SU-DHL-6 (cell line): ENCODE measurements around the gene AFF2.

Experiments used
- H2AFZ ChIP-seq: fragments of 200-600 bp; sonication (generic); 2 replicates; pipeline ENCODE4 v1.6.1; 2014; ENCODE audit warnings: low read depth, mild to moderate bottlenecking, moderate library complexity, mixed read lengths, antibody characterized with exemption, low read length; ENCODE audit not compliant: severe bottlenecking
- H3F3A ChIP-seq: fragments of 200-600 bp; shearing (Covaris generic); 2 replicates; pipeline ENCODE4 v1.6.0; 2016; ENCODE audit warnings: antibody characterized with exemption, mild to moderate bottlenecking; ENCODE audit not compliant: insufficient read depth
- H3K27ac ChIP-seq: fragments of 200-600 bp; sonication (generic); 2 replicates; pipeline ENCODE4 v1.5.1; 2016; ENCODE audit warnings: low read depth, mild to moderate bottlenecking, low read length, moderate library complexity, mixed read lengths
- H3K27me3 ChIP-seq: fragments of 200-600 bp; sonication (generic), shearing (Covaris generic); 2 replicates; pipeline ENCODE4 v1.6.0; 2014; ENCODE audit warnings: mild to moderate bottlenecking, low read length
- H3K36me3 ChIP-seq: fragments of 200-600 bp; sonication (generic); 2 replicates; pipeline ENCODE4 v1.6.1; 2014; ENCODE audit warnings: mild to moderate bottlenecking, low read length, mixed read lengths
- H3K4me2 ChIP-seq: fragments of 300-600, 200-600 bp; shearing (Covaris generic), sonication (generic); 2 replicates; pipeline ENCODE4 v1.6.0; 2014; ENCODE audit warnings: low read length, low read depth, mild to moderate bottlenecking; ENCODE audit not compliant: poor library complexity, severe bottlenecking
- H3K4me3 ChIP-seq: fragments of 200-600 bp; sonication (generic); 2 replicates; pipeline ENCODE4 v1.5.1; 2014; ENCODE audit warnings: antibody characterized with exemption, low read length, mild to moderate bottlenecking, mixed read lengths; ENCODE audit not compliant: insufficient read depth, poor library complexity, severe bottlenecking
- H3K79me2 ChIP-seq: fragments of 200-600 bp; sonication (generic); 2 replicates; pipeline ENCODE4 v1.6.1; 2014; ENCODE audit warnings: mild to moderate bottlenecking, low read length, moderate library complexity; ENCODE audit not compliant: insufficient read depth
- H3K9ac ChIP-seq: fragments of 200-600 bp; sonication (generic); 2 replicates; pipeline ENCODE4 v1.7.0; 2014; ENCODE audit warnings: mild to moderate bottlenecking, low read length
- H3K9me2 ChIP-seq: fragments of 200-600 bp; sonication (generic); replicated peaks from 2 replicates; pipeline ENCODE4 v1.6.1; 2014; ENCODE audit warnings: low read length; ENCODE audit not compliant: insufficient read depth
- H3K9me3 ChIP-seq: fragments of 200-600 bp; sonication (generic); 2 replicates; pipeline ENCODE4 v1.6.1; 2014; ENCODE audit warnings: low read length, mixed read lengths; ENCODE audit not compliant: insufficient read depth
- H4K20me1 ChIP-seq: fragments of 200-600 bp; sonication (generic); 2 replicates; pipeline ENCODE4 v1.6.1; 2014; ENCODE audit warnings: low read depth, mild to moderate bottlenecking, antibody characterized with exemption, low read length, moderate library complexity, mixed read lengths
- CTCF ChIP-seq: fragments of 200-600 bp; sonication (generic); IDR thresholded peaks from one replicate; pipeline ENCODE4 v1.5.1; 2017; ENCODE audit warnings: antibody characterized with exemption, mild to moderate bottlenecking, low read length, moderate library complexity; ENCODE audit not compliant: insufficient read depth, poor library complexity, severe bottlenecking
- EZH2phosphoT487 ChIP-seq: fragments of 200-600 bp; sonication (generic), shearing (Covaris generic); conservative IDR thresholded peaks from 2 replicates; pipeline ENCODE4 v1.6.1; 2018; ENCODE audit warnings: mild to moderate bottlenecking, antibody characterized with exemption, low read length, moderate library complexity, mixed read lengths

Gene AFF2

GRCh38 chrX:148808833-148809232, 308.4 kb downstream of the AFF2 start:
- no peak for TF ChIP-seq EZH2phosphoT487
- TF ChIP-seq CTCF = no peak
- Histone ChIP-seq H2AFZ (no peak overlapping the region), H4K20me1 (no peaks in the 10 kb centered on the region), H3K79me2 (peaks cover 13% of the 10 kb centered on the region; the same call in 1 of the 2 replicates), H3K9me3 (no peaks in the 10 kb centered on the region), H3K9ac (no peak overlapping the region), H3F3A (no peaks in the 10 kb centered on the region), H3K9me2 (no peaks in the 10 kb centered on the region), H3K36me3 (no peaks in the 10 kb centered on the region), H3K4me3 (no peak overlapping the region), H3K27me3 (no peaks in the 10 kb centered on the region), H3K4me2 (no peak overlapping the region), H3K27ac (no peak overlapping the region)

- Histone ChIP-seq H3K4me2 (no peak overlapping the region), H2AFZ (no peak overlapping the region), H3F3A (no peaks in the 10 kb centered on the region), H4K20me1 (no peaks in the 10 kb centered on the region), H3K27ac (no peak overlapping the region), H3K79me2 (peaks cover 7% of the 10 kb centered on the region; the same call in 1 of the 2 replicates), H3K9me2 (no peaks in the 10 kb centered on the region), H3K9me3 (no peaks in the 10 kb centered on the region), H3K9ac (no peak overlapping the region), H3K36me3 (no peaks in the 10 kb centered on the region), H3K27me3 (no peaks in the 10 kb centered on the region), H3K4me3 (no peak overlapping the region)
- TF ChIP-seq EZH2phosphoT487 (no peak), CTCF (no peak)
Observed at GRCh38 chrX:148811236-148811635, 310.8 kb downstream of the AFF2 start.

- H3K27ac ChIP-seq = no peak overlapping the region
- H3K4me2 ChIP-seq = no peak overlapping the region
- H3K9me2 ChIP-seq = no peaks in the 10 kb centered on the region
- no peak overlapping the region for H3K4me3 ChIP-seq
- H3K9me3 ChIP-seq = no peaks in the 10 kb centered on the region
- H3F3A ChIP-seq = no peaks in the 10 kb centered on the region
- no peaks in the 10 kb centered on the region for H3K36me3 ChIP-seq
- TF ChIP-seq CTCF (no peak), EZH2phosphoT487 (no peak)
- no peaks in the 10 kb centered on the region for H3K79me2 ChIP-seq
- no peaks in the 10 kb centered on the region for H3K27me3 ChIP-seq
- H3K9ac ChIP-seq = no peak overlapping the region
- H2AFZ ChIP-seq = no peak overlapping the region
- no peaks in the 10 kb centered on the region for H4K20me1 ChIP-seq
Observed at GRCh38 chrX:148813422-148813821, 313.0 kb downstream of the AFF2 start.
